ENCODE measurements around the gene TFAP2A.

TFAP2A gene

DNA sequence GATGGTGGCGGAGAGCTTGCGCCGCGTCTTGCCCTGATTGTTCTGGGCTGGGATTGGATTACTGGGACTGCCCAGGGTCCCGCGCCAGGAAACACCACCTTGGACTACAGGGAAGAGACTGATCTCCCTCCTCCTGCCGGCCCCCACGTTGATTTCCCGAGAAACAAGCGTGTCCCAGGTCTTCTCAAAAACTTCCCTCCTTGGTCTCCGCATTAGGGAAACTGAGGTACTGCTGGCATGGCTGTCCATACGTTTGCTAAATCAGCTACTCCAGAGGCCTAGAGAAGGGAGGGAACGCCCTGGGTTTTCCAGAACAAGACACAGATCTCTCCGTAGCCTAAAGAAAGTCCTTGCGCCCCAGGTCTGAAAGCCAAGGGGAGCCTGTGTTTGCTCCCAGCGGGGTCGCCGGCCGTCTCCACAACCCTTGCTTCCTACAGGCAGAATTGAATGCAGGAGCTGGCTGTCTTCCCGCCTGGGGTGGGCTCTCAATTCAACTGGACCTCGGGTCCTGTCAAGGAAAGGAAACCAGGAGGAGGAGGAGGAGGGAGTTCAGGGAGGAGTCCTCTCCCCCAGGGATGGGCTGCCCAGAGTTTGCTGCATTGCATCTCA is 29.2 kb downstream of the TFAP2A start:
- no peak for DNase-seq (ENCODE audit: insufficient read length, low spot score)
- no peak for FAIRE-seq
- TF ChIP-seq, protein P1, sequence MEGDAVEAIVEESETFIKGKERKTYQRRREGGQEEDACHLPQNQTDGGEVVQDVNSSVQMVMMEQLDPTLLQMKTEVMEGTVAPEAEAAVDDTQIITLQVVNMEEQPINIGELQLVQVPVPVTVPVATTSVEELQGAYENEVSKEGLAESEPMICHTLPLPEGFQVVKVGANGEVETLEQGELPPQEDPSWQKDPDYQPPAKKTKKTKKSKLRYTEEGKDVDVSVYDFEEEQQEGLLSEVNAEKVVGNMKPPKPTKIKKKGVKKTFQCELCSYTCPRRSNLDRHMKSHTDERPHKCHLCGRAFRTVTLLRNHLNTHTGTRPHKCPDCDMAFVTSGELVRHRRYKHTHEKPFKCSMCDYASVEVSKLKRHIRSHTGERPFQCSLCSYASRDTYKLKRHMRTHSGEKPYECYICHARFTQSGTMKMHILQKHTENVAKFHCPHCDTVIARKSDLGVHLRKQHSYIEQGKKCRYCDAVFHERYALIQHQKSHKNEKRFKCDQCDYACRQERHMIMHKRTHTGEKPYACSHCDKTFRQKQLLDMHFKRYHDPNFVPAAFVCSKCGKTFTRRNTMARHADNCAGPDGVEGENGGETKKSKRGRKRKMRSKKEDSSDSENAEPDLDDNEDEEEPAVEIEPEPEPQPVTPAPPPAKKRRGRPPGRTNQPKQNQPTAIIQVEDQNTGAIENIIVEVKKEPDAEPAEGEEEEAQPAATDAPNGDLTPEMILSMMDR (IDR thresholded peaks at IDR 0.05; ENCODE audit: insufficient read depth, missing control alignments) = no peak

GRCh38 chr6:10384610-10385523 is 30.0 kb downstream of the TFAP2A start:
- DNase-seq (ENCODE audit: insufficient read length, low spot score) (no peak), FAIRE-seq (no peak)
- TF ChIP-seq, protein P1 (IDR thresholded peaks at IDR 0.05; ENCODE audit: insufficient read depth, missing control alignments) = no peak

DNA sequence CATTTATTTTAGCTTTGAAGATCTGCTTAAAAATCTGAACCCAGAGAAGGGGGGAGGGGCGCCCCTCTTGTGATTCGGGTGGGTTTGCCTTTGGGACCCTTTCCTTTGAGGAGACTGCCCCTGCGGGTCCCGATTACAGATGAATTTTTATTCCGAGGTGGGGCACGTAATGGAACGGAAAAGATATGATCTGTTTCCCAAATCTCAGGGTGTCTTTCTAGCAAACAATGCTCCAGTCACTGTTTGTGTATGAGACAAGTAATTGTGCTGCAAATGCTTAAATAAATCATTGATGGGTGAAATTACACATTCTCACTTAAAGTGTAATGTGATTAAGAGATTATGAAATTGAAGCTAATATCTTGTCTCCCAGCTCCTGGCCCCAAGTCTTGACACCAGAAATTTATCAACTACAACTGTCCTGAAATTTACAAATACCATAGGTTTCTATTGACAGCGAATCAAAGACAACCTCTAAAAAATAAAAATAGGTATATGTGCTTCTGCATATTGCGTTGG is 30.7 kb downstream of the TFAP2A start:
- DNase-seq (ENCODE audit: insufficient read length, low spot score) (no peak), FAIRE-seq (no peak)
- TF ChIP-seq, protein P1 (IDR thresholded peaks at IDR 0.05; ENCODE audit: insufficient read depth, missing control alignments) = no peak

- FAIRE-seq = no peak
- TF ChIP-seq, protein P1 (IDR thresholded peaks at IDR 0.05; ENCODE audit: insufficient read depth, missing control alignments) = no peak
- no peak for DNase-seq (ENCODE audit: insufficient read length, low spot score)
Observed at GRCh38 chr6:10383331-10384090, 31.4 kb downstream of the TFAP2A start.

DNA sequence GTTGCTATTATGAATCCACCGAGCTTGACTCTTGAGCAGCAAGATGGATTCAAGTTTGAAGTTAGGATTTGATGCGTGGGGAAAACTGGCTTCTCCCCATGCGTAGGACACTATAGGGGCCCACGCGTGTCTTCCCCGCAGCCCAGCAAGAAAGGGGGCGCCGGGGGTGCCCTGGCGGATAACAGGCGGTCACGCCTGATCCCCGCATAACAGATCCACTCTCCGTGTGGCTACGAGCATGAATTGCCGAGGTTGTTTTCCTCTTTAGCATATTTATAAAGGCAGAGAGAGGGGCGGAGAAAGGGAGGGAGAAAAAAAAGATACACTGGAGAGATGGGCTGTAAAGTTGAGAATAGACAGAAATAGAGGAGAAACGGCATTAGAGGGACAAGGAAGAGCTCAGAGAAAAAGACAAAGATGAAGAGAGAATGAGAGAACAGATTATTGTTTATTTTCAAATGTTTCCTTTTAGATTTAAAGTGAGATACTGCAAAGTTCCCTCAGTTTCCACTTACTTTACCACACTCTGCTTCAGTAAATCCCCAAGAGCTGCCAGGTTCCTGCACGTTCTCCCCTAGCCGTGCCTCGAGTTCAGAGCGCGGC is 32.0 kb downstream of the TFAP2A start:
- FAIRE-seq (no peak), DNase-seq (ENCODE audit: insufficient read length, low spot score) (no peak)
- TF ChIP-seq, protein P1 (IDR thresholded peaks at IDR 0.05; ENCODE audit: insufficient read depth, missing control alignments) = no peak

DNA sequence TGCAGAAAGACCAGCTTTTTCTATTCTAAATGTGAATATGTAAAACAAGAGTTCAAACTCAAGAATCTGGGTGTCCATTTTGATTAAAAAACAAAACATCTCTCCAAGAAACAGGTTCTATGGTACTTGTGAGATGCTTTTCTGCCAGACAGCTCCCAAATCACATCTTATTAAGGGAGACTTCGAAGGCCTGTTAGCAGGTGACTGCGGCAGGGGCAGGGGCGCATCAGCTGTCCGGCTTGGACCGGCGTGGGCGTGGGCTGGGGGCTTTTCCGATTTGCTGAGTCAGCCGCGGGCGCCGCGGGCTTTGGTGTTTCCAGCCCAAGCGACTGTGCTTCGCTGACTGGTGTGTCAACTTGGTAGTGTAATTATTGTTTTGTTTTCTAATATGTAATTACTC is 32.6 kb downstream of the TFAP2A start:
- no peak for FAIRE-seq
- no peak for DNase-seq (ENCODE audit: insufficient read length, low spot score)
- TF ChIP-seq, protein P1 (IDR thresholded peaks at IDR 0.05; ENCODE audit: insufficient read depth, missing control alignments) = no peak
